GM19395 (cell line): ENCODE measurements around the gene METTL3.
A peak's percentile ranks its signal among the peaks of the same experiment; 100 is the strongest.

ENCODE experiments used
- ATAC-seq: cut with Tn5 transposase; IDR thresholded peaks from one replicate; pipeline ENCODE4 v1.9.1; 2021; ENCODE audit warnings: mild to moderate bottlenecking, moderate library complexity; ENCODE audit not compliant: unreplicated experiment

Gene METTL3

GRCh38 chr14:21527318-21527679 lies 16.2 kb upstream of the METTL3 start:
- no peak for ATAC-seq

DNA sequence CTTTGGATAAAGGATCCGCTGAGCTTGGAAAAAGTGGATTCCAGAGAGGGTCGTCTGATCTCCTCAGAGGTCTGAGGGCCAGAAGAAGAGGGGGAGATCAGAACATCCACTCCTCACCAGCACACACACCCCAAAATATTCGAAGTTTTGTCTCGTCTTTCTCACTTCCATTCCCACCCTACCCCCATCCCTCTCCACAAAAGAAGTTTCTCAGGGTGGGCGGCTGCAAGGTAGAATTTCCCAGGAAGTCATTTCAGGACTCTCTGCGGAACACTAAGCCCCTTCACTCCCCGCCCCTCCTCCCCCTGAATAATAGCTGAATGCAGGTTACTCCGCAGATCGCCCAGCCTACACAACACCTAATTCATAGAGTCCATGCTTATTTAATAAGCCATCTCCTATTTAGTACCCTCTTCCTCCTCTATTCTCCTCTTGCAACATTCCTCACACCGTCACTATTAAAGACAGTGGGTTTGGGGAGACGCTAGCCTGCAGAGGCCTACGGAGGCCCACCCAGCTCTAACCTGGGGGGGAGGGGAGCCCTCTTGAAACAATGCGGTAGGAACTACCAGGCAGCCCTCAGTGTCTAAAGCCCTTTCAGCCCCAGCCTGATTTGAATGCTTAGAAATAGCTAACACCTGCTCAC lies 15.7 kb upstream of the METTL3 start:
- peak; percentile 60 for ATAC-seq

GRCh38 chr14:21525962-21526671 lies 15.0 kb upstream of the METTL3 start, which contains the start of gene SALL2:
Gene SALL2 (minus strand): TSS chr14:21526346. CDS start chr14:21526127, 219 bp downstream.
- ATAC-seq, result peak; percentile 42

GRCh38 chr14:21525571-21525961 lies 14.4 kb upstream of the METTL3 start:
- ATAC-seq, result no peak

DNA sequence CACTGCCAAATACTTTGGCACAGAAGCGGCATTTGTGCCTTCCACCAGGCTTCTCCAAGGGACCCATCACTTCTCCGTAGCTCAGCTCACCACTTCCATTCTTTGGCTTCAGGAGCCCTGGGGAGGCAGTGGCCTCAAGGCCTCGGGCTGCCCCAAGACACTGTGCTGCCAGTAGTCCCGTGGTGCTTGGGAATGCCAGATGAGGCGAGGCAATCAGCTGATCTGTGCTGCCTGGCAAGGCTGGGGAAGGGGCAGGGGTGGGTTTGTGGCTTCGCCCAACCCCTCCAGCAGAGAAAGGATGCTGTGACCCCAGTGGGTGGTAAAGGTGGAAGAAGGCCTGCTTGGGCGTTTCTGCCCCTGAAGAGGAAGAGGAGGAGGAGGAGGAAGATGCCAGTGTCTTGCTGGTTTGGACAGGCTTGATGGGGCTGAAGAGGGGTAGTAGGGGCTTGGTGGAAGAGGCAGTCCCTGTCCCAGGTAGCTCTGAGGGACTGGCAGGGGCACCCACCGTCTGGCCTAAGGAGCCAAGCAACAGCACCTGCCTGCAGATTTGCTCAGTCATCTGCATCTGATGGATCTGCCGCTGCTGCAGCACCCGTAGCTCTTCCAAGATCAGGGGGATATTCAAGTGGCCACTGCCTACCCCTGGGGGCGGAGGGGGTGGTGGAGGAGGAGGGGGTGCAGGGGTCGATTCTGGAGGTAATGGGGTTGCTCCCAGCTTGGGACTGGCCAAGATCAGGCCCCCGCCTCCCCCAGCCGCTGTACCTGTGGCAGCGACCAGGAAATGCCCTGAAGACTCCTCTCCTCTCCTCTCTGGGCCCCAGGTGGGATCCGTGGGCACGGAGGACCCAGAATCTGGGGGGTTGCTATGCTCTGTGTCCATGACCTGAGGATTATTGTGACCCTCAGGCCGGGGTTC lies 13.7 kb upstream of the METTL3 start:
- ATAC-seq, result no peak

- ATAC-seq, result no peak
These were observed 12.1 kb upstream of the METTL3 start for GRCh38 chr14:21523203-21523602.

DNA sequence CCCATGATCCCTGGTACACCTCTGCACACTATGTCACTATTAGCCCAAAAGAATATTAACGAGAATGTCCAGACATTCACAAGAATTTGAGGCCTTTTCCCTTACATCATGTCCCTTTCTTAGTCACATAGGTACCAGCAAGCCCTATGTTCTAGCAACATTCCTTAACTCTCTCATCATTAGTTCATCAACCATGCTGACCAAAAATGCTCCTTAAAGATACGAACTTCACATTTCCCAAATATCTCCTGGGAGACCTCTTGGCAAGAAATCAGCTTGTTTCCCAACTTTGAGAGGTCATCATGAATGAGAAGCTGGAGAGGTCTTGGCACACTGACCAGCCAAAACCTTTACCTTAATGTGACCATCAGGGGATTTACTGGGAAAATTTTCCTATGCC lies 10.4 kb upstream of the METTL3 start:
- ATAC-seq, result no peak

DNA sequence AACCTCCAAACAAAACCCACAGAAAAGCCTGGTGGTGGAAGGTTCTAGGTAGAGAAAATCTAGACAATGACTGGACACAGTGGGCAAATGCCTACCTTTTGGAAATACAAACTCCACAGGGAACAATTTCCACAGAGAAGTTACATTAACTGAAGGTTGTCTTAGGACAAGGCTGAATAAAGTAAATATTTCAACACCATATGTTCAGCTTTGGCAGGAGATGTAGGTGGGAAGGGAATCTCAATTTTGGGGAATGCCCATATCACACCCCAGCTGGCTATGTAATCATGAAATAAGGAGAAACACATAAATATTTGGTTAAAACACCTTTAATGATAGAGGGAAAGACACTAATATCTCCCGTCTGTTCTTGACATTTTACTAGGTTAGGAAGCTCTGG lies 9.6 kb upstream of the METTL3 start:
- no peak for ATAC-seq

DNA sequence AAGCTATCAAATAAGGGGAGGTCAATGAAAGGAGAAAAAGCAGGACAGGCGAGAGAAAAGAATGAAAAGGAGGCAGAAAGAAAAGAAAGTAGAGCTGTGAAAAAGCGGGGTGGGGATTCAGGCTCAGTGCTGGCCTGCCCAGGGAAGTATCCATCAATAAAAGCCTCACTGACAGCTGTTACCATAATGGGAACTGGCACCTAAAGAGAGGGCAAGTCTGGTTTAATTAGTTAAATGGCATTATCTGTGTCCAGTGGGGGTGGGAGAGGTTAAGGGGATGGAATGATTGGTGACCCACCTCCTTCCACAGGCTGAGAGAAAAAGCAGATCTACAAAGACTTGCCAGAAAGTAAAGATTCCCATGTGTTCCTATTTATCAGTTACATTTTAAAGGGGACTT lies 7.6 kb upstream of the METTL3 start:
- no peak for ATAC-seq

DNA sequence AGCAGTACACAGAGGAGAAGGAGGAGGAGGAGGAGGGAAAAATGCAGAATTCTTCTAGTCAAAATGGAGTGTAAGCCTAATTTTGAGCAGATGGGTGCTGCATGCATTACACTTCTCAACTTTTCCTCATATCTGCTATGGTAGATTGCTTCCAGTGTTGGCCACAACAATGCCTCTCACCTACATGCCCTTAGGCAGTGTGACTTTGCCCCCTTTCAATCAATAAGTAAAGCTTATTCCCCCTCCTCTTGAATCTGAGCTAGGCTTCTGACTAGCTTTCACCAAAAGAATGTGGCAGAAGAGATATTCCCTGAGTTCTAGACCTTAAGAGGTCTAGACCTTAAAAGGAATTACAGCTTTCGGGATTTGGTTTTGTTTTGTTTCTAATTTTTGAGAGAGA lies 3.2 kb upstream of the METTL3 start:
- no peak for ATAC-seq

DNA sequence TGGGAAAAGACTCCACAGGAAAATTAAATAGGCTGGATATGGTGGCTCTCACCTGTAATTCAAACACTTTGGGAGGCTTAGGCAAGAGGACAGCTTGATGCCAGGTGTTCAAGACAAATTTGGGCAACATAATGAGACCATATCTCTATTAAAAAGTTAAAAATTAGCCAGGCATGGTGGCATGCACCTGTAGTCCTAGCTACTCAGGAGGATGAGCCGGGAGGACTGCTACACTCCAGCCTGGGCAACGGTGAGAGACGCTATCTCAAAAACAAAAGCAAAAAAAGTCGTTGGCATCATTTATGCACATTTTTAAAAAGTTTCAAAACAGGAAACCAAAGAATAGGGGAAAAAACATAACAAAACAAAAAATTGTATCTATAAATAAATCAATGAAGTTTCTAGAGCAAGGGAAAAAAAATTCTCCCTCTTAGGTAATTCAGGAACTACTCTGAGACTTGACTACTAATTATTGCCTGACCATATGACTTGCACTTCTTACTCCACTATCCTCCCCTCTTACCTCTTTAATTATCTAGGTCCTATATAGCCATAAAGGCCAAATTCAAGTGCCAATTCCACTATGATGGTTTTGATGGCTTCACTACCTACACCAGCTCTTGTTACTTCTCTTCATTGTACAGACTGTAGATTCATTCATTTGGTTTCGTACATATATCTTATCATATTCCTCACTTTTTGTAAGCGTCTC lies 1.6 kb downstream of the METTL3 start:
- ATAC-seq, result no peak

- no peak for ATAC-seq
These were observed 4.6 kb downstream of the METTL3 start for GRCh38 chr14:21506557-21506956.

DNA sequence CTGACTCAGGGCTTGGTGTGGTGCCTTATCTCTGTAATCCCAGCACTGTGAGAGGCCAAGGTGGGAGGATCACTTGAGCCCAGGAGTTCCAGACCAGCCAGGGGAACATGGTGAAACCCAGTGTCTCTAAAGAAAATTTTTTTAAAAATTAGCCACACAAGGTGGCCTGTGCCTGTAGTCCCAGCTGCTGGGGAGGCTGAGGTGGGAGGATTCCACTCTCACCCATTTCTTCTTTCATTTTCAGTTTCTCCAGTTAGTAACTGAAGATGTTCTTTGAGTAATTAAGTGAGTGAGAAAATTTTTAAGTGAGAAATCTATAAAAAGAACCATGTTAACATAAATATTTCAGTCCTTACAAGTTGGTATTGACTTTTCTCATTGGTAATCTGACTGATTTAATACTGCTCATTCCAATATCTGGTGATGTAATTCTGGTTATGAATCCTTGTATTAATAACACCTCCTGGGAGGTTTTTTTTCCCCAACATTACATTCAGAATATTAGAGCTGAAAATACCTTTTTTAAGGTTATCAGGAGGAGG lies 6.1 kb downstream of the METTL3 start:
- ATAC-seq, result peak; percentile 83

DNA sequence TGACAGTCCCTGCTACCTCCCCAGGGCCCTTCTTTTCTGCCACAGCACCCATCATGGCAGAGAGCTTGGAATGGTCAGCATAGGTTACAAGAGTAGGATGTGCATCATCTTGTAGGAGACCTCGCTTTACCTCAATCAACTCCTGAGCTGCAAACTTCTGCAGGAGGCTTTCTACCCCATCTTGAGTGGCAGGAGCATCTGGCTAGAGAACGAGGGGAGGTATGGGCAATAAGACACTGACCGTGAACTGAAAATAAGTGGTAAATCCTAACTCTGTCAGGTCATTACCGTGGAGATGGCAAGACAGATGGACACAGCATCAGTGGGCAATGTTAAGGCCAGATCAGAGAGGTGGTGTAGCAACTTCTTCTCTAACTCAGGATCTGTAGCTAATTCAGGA lies 7.8 kb downstream of the METTL3 start:
- ATAC-seq, result no peak

DNA sequence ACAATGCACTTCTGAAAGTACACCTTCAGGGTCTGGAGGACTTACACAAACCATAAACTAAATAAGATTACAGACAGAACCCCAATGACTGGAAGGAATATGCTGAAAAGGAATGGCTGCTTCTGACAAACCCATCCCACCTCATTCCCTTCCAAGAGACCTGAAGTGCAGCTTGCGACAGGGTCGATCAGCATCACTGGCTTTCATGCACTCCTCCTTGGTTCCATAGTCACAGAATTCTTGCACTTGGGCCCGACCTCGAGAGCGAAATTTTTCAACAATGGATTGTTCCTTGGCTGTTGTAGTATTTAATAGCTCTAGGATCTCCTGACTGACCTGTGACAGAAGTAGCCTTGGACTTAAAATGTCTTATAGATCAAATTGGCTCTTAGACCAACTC lies 9.6 kb downstream of the METTL3 start:
- ATAC-seq, result no peak

GRCh38 chr14:21498540-21499526 lies 12.3 kb downstream of the METTL3 start:
- peak; percentile 52 for ATAC-seq

- no peak for ATAC-seq
These were observed 14.7 kb downstream of the METTL3 start for GRCh38 chr14:21496453-21496852.

GRCh38 chr14:21494902-21495762 lies 16.0 kb downstream of the METTL3 start:
- ATAC-seq, result no peak

GRCh38 chr14:21486640-21487087 lies 24.5 kb downstream of the METTL3 start:
- ATAC-seq, result no peak
